Activated naive CD8-positive, alpha-beta T cell treated with anti-CD3 and anti-CD28 coated beads for 36 hours (primary cell): Measurements from ENCODE around the gene GLTP. TPM values are rescaled to one million over a fixed set of nuclear protein-coding genes. Genes with fewer than 3 reads are reported as not detected.
"Not testable (repeated sequence)": the region's sequence is repeated elsewhere in the genome, so short reads cannot be mapped to it uniquely, and the experiment has no call there.

ENCODE experiments used
- DNase-seq: peaks from one replicate; pipeline ENCODE4 v3.0.0; 2021
- H3K27ac Mint-ChIP-seq: one replicate; pipeline ENCODE4 v1.8.0; 2022; ENCODE audit warnings: mild to moderate bottlenecking, moderate library complexity, mixed read lengths
- H3K27me3 Mint-ChIP-seq: one replicate; pipeline ENCODE4 v1.8.0; 2022; ENCODE audit warnings: mild to moderate bottlenecking, mixed read lengths
- H3K36me3 Mint-ChIP-seq: one replicate; pipeline ENCODE4 v1.8.0; 2021; ENCODE audit warnings: mild to moderate bottlenecking, mixed read lengths
- H3K4me1 Mint-ChIP-seq: one replicate; pipeline ENCODE4 v1.8.0; 2021; ENCODE audit warnings: mixed read lengths
- H3K4me3 Mint-ChIP-seq: one replicate; pipeline ENCODE4 v1.8.0; 2022; ENCODE audit warnings: mild to moderate bottlenecking, moderate library complexity, mixed read lengths
- H3K9me3 Mint-ChIP-seq: one replicate; pipeline ENCODE4 v1.8.0; 2022; ENCODE audit warnings: mixed read lengths
- total RNA-seq, 2 experiments: library from RNA; stranded (reverse); gene quantifications; one replicate each; pipeline ENCODE4 v1.2.3, GENCODE V29; 2021

The GLTP gene
- total RNA-seq, 2 experiments from 2014 or later, result 31.5 to 32.4 TPM

GRCh38 chr12:109915171-109916040 is 35.1 kb upstream of the GLTP start:
- no peak overlapping the region for H3K27ac Mint-ChIP-seq
- DNase-seq, result no peak
- no peaks in the 10 kb centered on the region for H3K27me3 Mint-ChIP-seq
- H3K36me3 Mint-ChIP-seq, result peaks cover 13% of the 10 kb centered on the region
- no peak overlapping the region for H3K4me3 Mint-ChIP-seq
- no peaks in the 10 kb centered on the region for H3K9me3 Mint-ChIP-seq
- no peaks in the 10 kb centered on the region for H3K4me1 Mint-ChIP-seq

- Mint-ChIP-seq H3K4me1 (no peaks in the 10 kb centered on the region), H3K9me3 (no peaks in the 10 kb centered on the region), H3K36me3 (peaks cover 13% of the 10 kb centered on the region), H3K27me3 (no peaks in the 10 kb centered on the region), H3K27ac (no peak overlapping the region), H3K4me3 (no peak overlapping the region)
- no peak for DNase-seq
These were observed 34.1 kb upstream of the GLTP start for GRCh38 chr12:109914461-109914860.

- no peaks in the 10 kb centered on the region for H3K4me1 Mint-ChIP-seq
- no peak overlapping the region for H3K4me3 Mint-ChIP-seq
- H3K27me3 Mint-ChIP-seq, result no peaks in the 10 kb centered on the region
- H3K9me3 Mint-ChIP-seq, result no peaks in the 10 kb centered on the region
- H3K27ac Mint-ChIP-seq, result peak overlapping the region; percentile 34
- peaks cover 13% of the 10 kb centered on the region for H3K36me3 Mint-ChIP-seq
- no peak for DNase-seq
These were observed 32.5 kb upstream of the GLTP start for GRCh38 chr12:109912855-109913321.

- Mint-ChIP-seq H3K4me1 (no peaks in the 10 kb centered on the region), H3K27ac (no peak overlapping the region), H3K4me3 (no peak overlapping the region), H3K36me3 (peaks cover 5% of the 10 kb centered on the region), H3K27me3 (no peaks in the 10 kb centered on the region), H3K9me3 (no peaks in the 10 kb centered on the region)
- DNase-seq, result peak; percentile 35
These were observed 30.6 kb upstream of the GLTP start for GRCh38 chr12:109910969-109911348.

GRCh38 chr12:109910254-109910968 is 30.1 kb upstream of the GLTP start:
- Mint-ChIP-seq H3K36me3 (peaks cover 4% of the 10 kb centered on the region), H3K4me1 (no peaks in the 10 kb centered on the region), H3K27ac (no peak overlapping the region)

GRCh38 chr12:109905301-109905700 is 25.0 kb upstream of the GLTP start:
- Mint-ChIP-seq H3K4me3 (no peak overlapping the region), H3K36me3 (peaks cover 14% of the 10 kb centered on the region), H3K27ac (no peak overlapping the region), H3K9me3 (no peaks in the 10 kb centered on the region), H3K27me3 (no peaks in the 10 kb centered on the region), H3K4me1 (peaks cover 9% of the 10 kb centered on the region)
- no peak for DNase-seq

More at GRCh38 chr12:109910254-109910968, 30.1 kb upstream of the GLTP start:
- Mint-ChIP-seq H3K9me3 (no peaks in the 10 kb centered on the region), H3K27me3 (no peaks in the 10 kb centered on the region), H3K4me3 (no peak overlapping the region)
- no peak for DNase-seq

GRCh38 chr12:109902891-109903418 is 22.6 kb upstream of the GLTP start:
- H3K4me1 Mint-ChIP-seq, result peaks cover 18% of the 10 kb centered on the region
- no peak for DNase-seq
- no peak overlapping the region for H3K4me3 Mint-ChIP-seq
- peaks cover 14% of the 10 kb centered on the region for H3K36me3 Mint-ChIP-seq
- H3K27ac Mint-ChIP-seq, result no peak overlapping the region
- H3K9me3 Mint-ChIP-seq, result no peaks in the 10 kb centered on the region
- H3K27me3 Mint-ChIP-seq, result no peaks in the 10 kb centered on the region

- H3K9me3 Mint-ChIP-seq, result no peaks in the 10 kb centered on the region
- peaks cover 18% of the 10 kb centered on the region for H3K4me1 Mint-ChIP-seq
These were observed 20.6 kb upstream of the GLTP start for GRCh38 chr12:109900752-109901580.

GRCh38 chr12:109899783-109900751 is 19.7 kb upstream of the GLTP start, which contains the start of gene TCHP:
TSS of gene TCHP (plus strand) at chr12:109900274. CDS start at chr12:109903027, 2,753 bp downstream.
- no peaks in the 10 kb centered on the region for H3K9me3 Mint-ChIP-seq
- peaks cover 12% of the 10 kb centered on the region for H3K36me3 Mint-ChIP-seq
- H3K27me3 Mint-ChIP-seq, result no peaks in the 10 kb centered on the region
- peak within 1 kb of the TSS; percentile 96 for H3K27ac Mint-ChIP-seq
- peak; percentile 76 for DNase-seq
- H3K4me3 Mint-ChIP-seq, result peak within 1 kb of the TSS; percentile 99
- peaks cover 18% of the 10 kb centered on the region for H3K4me1 Mint-ChIP-seq

More at GRCh38 chr12:109900752-109901580, 20.6 kb upstream of the GLTP start:
- H3K36me3 Mint-ChIP-seq, result peaks cover 14% of the 10 kb centered on the region
- peak overlapping the region; percentile 99 for H3K4me3 Mint-ChIP-seq
- DNase-seq, result no peak
- H3K27me3 Mint-ChIP-seq, result no peaks in the 10 kb centered on the region
- H3K27ac Mint-ChIP-seq, result peak overlapping the region; percentile 96

- H3K36me3 Mint-ChIP-seq, DNase-seq, H3K27me3 Mint-ChIP-seq, H3K9me3 Mint-ChIP-seq: not testable (repeated sequence)
- Mint-ChIP-seq H3K27ac (peak overlapping the region; percentile 96), H3K4me1 (peaks cover 18% of the 10 kb centered on the region), H3K4me3 (peak overlapping the region; percentile 99)
These were observed 19.0 kb upstream of the GLTP start for GRCh38 chr12:109899345-109899744.

GRCh38 chr12:109897029-109897428 is 16.7 kb upstream of the GLTP start:
- Mint-ChIP-seq H3K27me3 (no peaks in the 10 kb centered on the region), H3K36me3 (peaks cover 3% of the 10 kb centered on the region), H3K9me3 (no peaks in the 10 kb centered on the region), H3K27ac (no peak overlapping the region), H3K4me1 (peaks cover 18% of the 10 kb centered on the region), H3K4me3 (no peak overlapping the region)
- DNase-seq, result no peak

GRCh38 chr12:109896188-109896587 is 15.8 kb upstream of the GLTP start:
- H3K36me3 Mint-ChIP-seq, result peaks cover 3% of the 10 kb centered on the region
- H3K9me3 Mint-ChIP-seq, result no peaks in the 10 kb centered on the region
- no peak for DNase-seq
- H3K27ac Mint-ChIP-seq, result no peak overlapping the region
- peaks cover 12% of the 10 kb centered on the region for H3K4me1 Mint-ChIP-seq
- H3K27me3 Mint-ChIP-seq, result no peaks in the 10 kb centered on the region
- H3K4me3 Mint-ChIP-seq, result no peak overlapping the region

- no peak overlapping the region for H3K27ac Mint-ChIP-seq
- H3K9me3 Mint-ChIP-seq, result no peaks in the 10 kb centered on the region
- no peaks in the 10 kb centered on the region for H3K27me3 Mint-ChIP-seq
- no peak overlapping the region for H3K4me3 Mint-ChIP-seq
- H3K36me3 Mint-ChIP-seq, result no peaks in the 10 kb centered on the region
- no peak for DNase-seq
- peaks cover 8% of the 10 kb centered on the region for H3K4me1 Mint-ChIP-seq
These were observed 14.6 kb upstream of the GLTP start for GRCh38 chr12:109894939-109895338.
